Hepatocyte (in vitro differentiated cells): Measurements from ENCODE around the gene THRAP3.

Experiments used
- CTCF ChIP-seq: fragments of 200-600 bp; sonication (generic); IDR thresholded peaks from 2 replicates; pipeline ENCODE4 v1.5.1; 2016; ENCODE audit warnings: antibody characterized with exemption, mild to moderate bottlenecking; ENCODE audit not compliant: poor library complexity
- EZH2 ChIP-seq: fragments of 200-600 bp; sonication (generic); IDR thresholded peaks from 2 replicates; pipeline ENCODE4 v1.6.1; 2016; ENCODE audit warnings: antibody characterized with exemption, mild to moderate bottlenecking, borderline replicate concordance
- EZH2phosphoT487 ChIP-seq: fragments of 200-600 bp; sonication (generic); IDR thresholded peaks from one replicate; pipeline ENCODE4 v1.6.1; 2018; ENCODE audit warnings: antibody characterized with exemption, mild to moderate bottlenecking, low read depth, moderate library complexity; ENCODE audit not compliant: unreplicated experiment, severe bottlenecking

DNA sequence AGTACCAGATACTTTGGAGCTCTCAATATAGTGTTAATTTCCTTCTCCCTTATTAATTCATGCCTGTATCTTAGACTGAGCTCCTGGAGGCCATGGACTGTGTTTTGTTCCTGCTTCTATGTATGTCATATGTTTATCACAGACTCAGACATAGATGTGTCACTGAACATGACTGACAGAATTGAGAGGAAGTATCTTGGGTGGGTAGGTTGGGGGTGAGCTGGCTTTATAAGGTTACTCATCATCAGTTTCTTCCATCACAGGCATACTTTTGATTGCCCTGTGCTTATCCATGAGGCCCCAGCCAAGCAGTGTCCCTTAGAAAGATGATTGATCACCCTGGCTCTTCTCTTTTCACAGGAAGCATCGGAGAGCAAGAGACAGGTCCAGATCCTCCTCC lies 76.3 kb downstream of the THRAP3 start:
- TF ChIP-seq CTCF (no peak), EZH2phosphoT487 (no peak), EZH2 (no peak)
